Measurements from ENCODE around the gene ZYG11B.

- TF ChIP-seq TAF1 (IDR thresholded peaks at IDR 0.05; ENCODE audit: low read depth) (no peak), CTCF (IDR thresholded peaks at IDR 0.05; ENCODE audit: poor library complexity, severe bottlenecking) (no peak), EZH2 (IDR thresholded peaks at IDR 0.05; ENCODE audit: borderline replicate concordance, insufficient read depth, low read length, poor library complexity, severe bottlenecking) (no peak), EP300 (conservative IDR thresholded peaks at IDR 0.05; ENCODE audit: poor library complexity, severe bottlenecking) (no peak), POLR2AphosphoS5 (IDR thresholded peaks at IDR 0.05) (no peak), RAD21 (conservative IDR thresholded peaks at IDR 0.05) (no peak)
Observed at GRCh38 chr1:52713590-52713989, 12.7 kb upstream of the ZYG11B start.

All from neural cell (in vitro differentiated cells).